Activated CD4-positive, alpha-beta T cell treated with anti-CD3 and anti-CD28 coated beads for 36 hours (primary cell): Measurements from ENCODE around the gene COL4A2. TPM values are rescaled to one million over a fixed set of nuclear protein-coding genes. Genes with fewer than 3 reads are reported as not detected.

Experiments
- ATAC-seq: fragments of 200-7000 bp; cut with Tn5 transposase; one replicate; pipeline ENCODE4 v1.10.0; 2021; ENCODE audit warnings: mild to moderate bottlenecking, moderate library complexity
- CTCF ChIA-PET: fragments of 350-600 bp; sonication (Branson Sonifier 250); formaldehyde crosslinking; loops from one replicate; lab custom pipeline; 2021; ENCODE audit warnings: antibody characterized with exemption; lab: Charles Lee
- POLR2A ChIA-PET: fragments of 350-600 bp; sonication (Branson Sonifier 250); formaldehyde crosslinking; loops from one replicate; lab custom pipeline; 2021; ENCODE audit warnings: antibody characterized with exemption, inconsistent platforms; lab: Charles Lee
- DNase-seq: peaks from one replicate; pipeline ENCODE4 v3.0.0-alpha.2; 2020
- H3K27ac Mint-ChIP-seq: one replicate; pipeline ENCODE4 v1.8.0; 2021; ENCODE audit warnings: mixed read lengths
- H3K27me3 Mint-ChIP-seq: one replicate; pipeline ENCODE4 v1.8.0; 2021; ENCODE audit warnings: mixed read lengths
- H3K36me3 Mint-ChIP-seq: one replicate; pipeline ENCODE4 v1.8.0; 2021; ENCODE audit warnings: low read depth, mixed read lengths
- H3K4me1 Mint-ChIP-seq: one replicate; pipeline ENCODE4 v1.8.0; 2021; ENCODE audit warnings: mixed read lengths
- H3K4me3 Mint-ChIP-seq: one replicate; pipeline ENCODE4 v1.8.0; 2021; ENCODE audit warnings: mild to moderate bottlenecking, moderate library complexity, mixed read lengths
- H3K9me3 Mint-ChIP-seq: one replicate; pipeline ENCODE4 v1.8.0; 2021; ENCODE audit warnings: low read depth, mixed read lengths
- intact Hi-C, 2 experiments: fragments of 100-400 bp; cut with DNase I in 1 of 2; cut with micrococcal nuclease in 1 of 2; formaldehyde crosslinking; loops; one replicate each; pipeline versions ENCODE4 v1.14.2 to v1.15.1; 2022 to 2024; cut with DNase I, micrococcal nuclease
- total RNA-seq, 2 experiments: library from RNA; stranded (reverse); gene quantifications; one replicate each; pipeline ENCODE4 v1.2.3, GENCODE V29; 2021

The COL4A2 gene
- total RNA-seq, 2 experiments from 2014 or later = not detected

GRCh38 chr13:110421061-110421460, 114.0 kb downstream of the COL4A2 start:
- H3K27me3 Mint-ChIP-seq = peaks cover 83% of the 10 kb centered on the region
- H3K27ac Mint-ChIP-seq = no peak overlapping the region
- H3K4me1 Mint-ChIP-seq = peaks cover 21% of the 10 kb centered on the region
- H3K4me3 Mint-ChIP-seq = no peak overlapping the region
- DNase-seq (no peak), ATAC-seq (no peak)
- POLR2A ChIA-PET = no interaction called here
- intact Hi-C loops = loop anchor here (2.0 to 5.0 kb wide), 3 partner anchors 100 to 284 kb away; partner anchors contain the start of genes COL4A1 (in 1 of the 2) and COL4A2 (in 1 of the 2)
- H3K36me3 Mint-ChIP-seq = no peaks in the 10 kb centered on the region
- CTCF ChIA-PET = no interaction called here
- no peaks in the 10 kb centered on the region for H3K9me3 Mint-ChIP-seq

- Mint-ChIP-seq H3K36me3 (no peaks in the 10 kb centered on the region), H3K4me3 (no peak overlapping the region), H3K9me3 (no peaks in the 10 kb centered on the region), H3K27ac (no peak overlapping the region), H3K4me1 (peaks cover 21% of the 10 kb centered on the region), H3K27me3 (peaks cover 84% of the 10 kb centered on the region)
- DNase-seq = peak; percentile 31
- ATAC-seq = peak; percentile 79
- POLR2A ChIA-PET = no interaction called here
- intact Hi-C loops = loop anchor here (2.0 to 5.0 kb wide), 3 partner anchors 101 to 285 kb away; partner anchors contain the start of genes COL4A1 (in 1 of the 2) and COL4A2 (in 1 of the 2)
- CTCF ChIA-PET = interaction anchor here (0.8 kb wide), 1 partner anchor 650 kb away, joined by 4 read pairs; no protein-coding TSS in a partner anchor
These were observed 114.8 kb downstream of the COL4A2 start for GRCh38 chr13:110421696-110422385.

GRCh38 chr13:110422913-110423688, 116.0 kb downstream of the COL4A2 start:
- no peaks in the 10 kb centered on the region for H3K9me3 Mint-ChIP-seq
- POLR2A ChIA-PET = no interaction called here
- H3K36me3 Mint-ChIP-seq = no peaks in the 10 kb centered on the region
- DNase-seq (no peak), ATAC-seq (no peak)
- intact Hi-C loops = loop anchor here in 1 of 2 experiments (5.0 kb wide), 2 partner anchors 116 to 286 kb away; partner anchors contain the start of genes COL4A1 and COL4A2
- H3K4me3 Mint-ChIP-seq = no peak overlapping the region
- peaks cover 21% of the 10 kb centered on the region for H3K4me1 Mint-ChIP-seq
- H3K27ac Mint-ChIP-seq = no peak overlapping the region
- CTCF ChIA-PET = no interaction called here
- H3K27me3 Mint-ChIP-seq = peaks cover 76% of the 10 kb centered on the region

DNA sequence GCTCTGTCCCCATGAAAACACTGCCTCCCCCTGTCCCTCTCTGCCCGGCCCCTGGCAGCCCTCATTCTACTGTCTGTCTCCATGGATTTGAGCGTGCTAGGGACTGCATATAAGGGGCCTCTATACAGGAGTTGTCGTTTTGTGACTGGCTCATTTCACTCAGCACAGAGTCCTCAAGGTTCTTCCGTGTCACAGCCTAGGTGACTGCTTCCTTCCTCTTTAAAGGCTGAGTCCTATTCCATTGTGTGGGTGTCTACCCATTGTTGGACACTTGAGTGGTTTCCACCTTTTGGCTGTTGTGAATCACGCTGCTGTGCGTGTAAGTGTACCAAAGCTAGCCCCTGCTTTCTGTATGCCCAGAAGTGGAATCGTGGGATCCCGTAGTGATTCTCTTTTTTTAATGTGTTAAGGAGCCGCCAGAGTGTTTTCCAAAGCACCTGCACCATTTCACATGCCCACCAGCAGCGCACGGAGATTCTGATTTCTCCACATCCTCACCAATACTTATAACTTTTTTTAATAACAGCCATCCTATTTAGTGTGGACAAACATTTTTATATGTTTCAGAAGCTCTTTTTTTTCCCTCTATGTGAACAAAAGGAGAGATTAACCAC, 116.7 kb downstream of the COL4A2 start:
- DNase-seq = no peak
- ChIA-PET POLR2A (no interaction called here), CTCF (no interaction called here)
- Mint-ChIP-seq H3K36me3 (no peaks in the 10 kb centered on the region), H3K27me3 (peaks cover 76% of the 10 kb centered on the region), H3K4me1 (peaks cover 21% of the 10 kb centered on the region), H3K27ac (no peak overlapping the region), H3K4me3 (no peak overlapping the region), H3K9me3 (no peaks in the 10 kb centered on the region)
- intact Hi-C loops = loop anchor here in 1 of 2 experiments (5.0 kb wide), 2 partner anchors 116 to 286 kb away; partner anchors contain the start of genes COL4A1 and COL4A2
- ATAC-seq = no peak

DNA sequence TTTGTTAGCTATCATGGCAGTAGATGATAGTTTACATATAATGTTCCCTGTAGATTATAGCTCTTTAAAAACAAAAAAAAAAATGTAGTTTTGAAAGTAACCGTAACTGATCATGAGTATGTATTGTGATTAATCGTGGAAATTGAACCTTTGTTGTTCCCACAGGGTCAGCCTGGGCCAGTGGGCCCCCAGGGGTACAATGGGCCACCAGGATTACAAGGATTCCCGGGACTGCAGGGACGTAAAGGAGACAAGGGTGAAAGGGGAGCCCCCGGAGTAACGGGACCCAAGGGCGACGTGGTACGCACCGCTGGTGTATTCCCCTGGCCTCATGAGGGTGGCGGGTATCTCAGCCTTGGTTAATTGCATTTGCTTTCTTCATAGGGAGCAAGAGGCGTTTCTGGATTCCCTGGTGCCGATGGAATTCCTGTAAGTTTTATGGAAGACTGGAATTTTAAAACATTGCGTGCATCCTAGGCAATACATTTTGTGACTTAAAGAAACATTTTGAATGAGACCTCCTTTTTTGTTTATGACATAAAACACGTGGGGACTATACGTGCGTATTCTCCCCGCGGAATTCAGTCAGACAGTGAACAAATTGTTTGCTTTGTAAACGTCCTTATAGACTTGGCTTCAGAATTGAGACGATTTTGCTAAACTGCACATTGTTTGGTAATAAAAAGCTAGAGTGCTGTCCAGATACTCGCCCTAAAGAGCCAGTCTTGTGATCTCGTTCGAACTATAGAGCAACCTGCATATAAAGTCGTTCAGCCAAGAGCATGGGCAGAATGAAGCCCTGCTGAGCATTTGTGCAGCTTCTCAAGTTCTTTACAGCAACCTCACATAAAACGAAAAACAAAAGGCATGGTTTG, 117.7 kb downstream of the COL4A2 start:
- ATAC-seq (no peak), DNase-seq (no peak)
- intact Hi-C loops = loop anchor here in 1 of 2 experiments (5.0 kb wide), 2 partner anchors 118 to 288 kb away; partner anchors contain the start of genes COL4A1 and COL4A2
- no peaks in the 10 kb centered on the region for H3K36me3 Mint-ChIP-seq
- ChIA-PET CTCF (no interaction called here), POLR2A (no interaction called here)
- H3K4me3 Mint-ChIP-seq = no peak overlapping the region
- peaks cover 69% of the 10 kb centered on the region for H3K27me3 Mint-ChIP-seq
- H3K9me3 Mint-ChIP-seq = no peaks in the 10 kb centered on the region
- no peak overlapping the region for H3K27ac Mint-ChIP-seq
- peaks cover 21% of the 10 kb centered on the region for H3K4me1 Mint-ChIP-seq

- no peaks in the 10 kb centered on the region for H3K9me3 Mint-ChIP-seq
- H3K27me3 Mint-ChIP-seq = peaks cover 64% of the 10 kb centered on the region
- no peak overlapping the region for H3K4me3 Mint-ChIP-seq
- ATAC-seq (no peak), DNase-seq (no peak)
- CTCF ChIA-PET = no interaction called here
- peaks cover 21% of the 10 kb centered on the region for H3K4me1 Mint-ChIP-seq
- no peaks in the 10 kb centered on the region for H3K36me3 Mint-ChIP-seq
- intact Hi-C loops = no loop called here
- POLR2A ChIA-PET = no interaction called here
- no peak overlapping the region for H3K27ac Mint-ChIP-seq
These were observed 118.3 kb downstream of the COL4A2 start for GRCh38 chr13:110425444-110425780.

DNA sequence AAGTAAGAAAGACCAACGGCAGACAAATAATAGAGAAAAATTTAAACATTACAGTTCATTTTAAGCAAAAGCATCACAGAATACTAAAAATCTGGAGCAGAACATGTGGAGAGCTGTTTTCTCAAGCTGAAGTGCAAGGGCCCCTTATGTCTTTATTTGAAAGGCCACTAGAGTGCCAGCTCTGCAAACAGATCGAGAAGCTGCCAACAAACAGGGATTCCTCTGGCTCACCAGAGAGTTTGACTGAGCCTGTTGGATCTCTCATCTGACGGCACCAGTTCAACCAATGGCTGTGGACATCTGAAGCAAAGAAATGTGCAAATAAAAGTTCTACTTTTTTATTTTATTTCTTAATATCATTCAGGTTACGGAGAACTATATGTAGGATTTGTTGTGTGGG, 119.7 kb downstream of the COL4A2 start:
- intact Hi-C loops = no loop called here

DNA sequence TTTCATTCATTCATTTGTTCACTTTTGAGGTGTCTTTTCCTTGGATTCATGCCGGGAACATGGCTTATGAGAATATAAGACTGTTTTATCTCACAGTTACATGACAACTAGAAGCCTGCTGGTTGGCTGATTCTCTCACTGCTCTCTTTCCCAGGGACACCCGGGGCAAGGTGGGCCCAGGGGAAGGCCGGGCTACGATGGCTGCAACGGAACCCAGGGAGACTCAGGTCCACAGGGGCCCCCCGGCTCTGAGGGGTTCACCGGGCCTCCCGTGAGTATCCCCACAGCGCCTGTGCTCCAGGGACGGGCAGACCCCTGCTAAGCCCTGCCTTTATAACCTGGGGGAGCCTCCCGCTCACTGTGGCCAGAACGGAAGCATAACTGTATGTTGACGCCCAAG, 121.2 kb downstream of the COL4A2 start:
- intact Hi-C loops = no loop called here
- CTCF ChIA-PET = interaction anchor here (1.0 kb wide), 1 partner anchor 16 kb away, joined by 3 read pairs; no protein-coding TSS in a partner anchor
- no peaks in the 10 kb centered on the region for H3K36me3 Mint-ChIP-seq
- no peak overlapping the region for H3K27ac Mint-ChIP-seq
- DNase-seq = no peak
- H3K4me1 Mint-ChIP-seq = no peaks in the 10 kb centered on the region
- POLR2A ChIA-PET = no interaction called here
- H3K9me3 Mint-ChIP-seq = no peaks in the 10 kb centered on the region
- ATAC-seq = no peak
- no peak overlapping the region for H3K4me3 Mint-ChIP-seq
- peaks cover 61% of the 10 kb centered on the region for H3K27me3 Mint-ChIP-seq

More for the DNA sequence above, 119.7 kb downstream of the COL4A2 start:
- Mint-ChIP-seq H3K27me3 (peaks cover 64% of the 10 kb centered on the region), H3K4me3 (no peak overlapping the region), H3K27ac (no peak overlapping the region), H3K4me1 (peaks cover 12% of the 10 kb centered on the region), H3K36me3 (no peaks in the 10 kb centered on the region), H3K9me3 (no peaks in the 10 kb centered on the region)
- ChIA-PET CTCF (interaction anchor here (0.8 kb wide), 1 partner anchor 142 kb away, joined by 3 read pairs; no protein-coding TSS in a partner anchor), POLR2A (no interaction called here)
- DNase-seq (no peak), ATAC-seq (no peak)

DNA sequence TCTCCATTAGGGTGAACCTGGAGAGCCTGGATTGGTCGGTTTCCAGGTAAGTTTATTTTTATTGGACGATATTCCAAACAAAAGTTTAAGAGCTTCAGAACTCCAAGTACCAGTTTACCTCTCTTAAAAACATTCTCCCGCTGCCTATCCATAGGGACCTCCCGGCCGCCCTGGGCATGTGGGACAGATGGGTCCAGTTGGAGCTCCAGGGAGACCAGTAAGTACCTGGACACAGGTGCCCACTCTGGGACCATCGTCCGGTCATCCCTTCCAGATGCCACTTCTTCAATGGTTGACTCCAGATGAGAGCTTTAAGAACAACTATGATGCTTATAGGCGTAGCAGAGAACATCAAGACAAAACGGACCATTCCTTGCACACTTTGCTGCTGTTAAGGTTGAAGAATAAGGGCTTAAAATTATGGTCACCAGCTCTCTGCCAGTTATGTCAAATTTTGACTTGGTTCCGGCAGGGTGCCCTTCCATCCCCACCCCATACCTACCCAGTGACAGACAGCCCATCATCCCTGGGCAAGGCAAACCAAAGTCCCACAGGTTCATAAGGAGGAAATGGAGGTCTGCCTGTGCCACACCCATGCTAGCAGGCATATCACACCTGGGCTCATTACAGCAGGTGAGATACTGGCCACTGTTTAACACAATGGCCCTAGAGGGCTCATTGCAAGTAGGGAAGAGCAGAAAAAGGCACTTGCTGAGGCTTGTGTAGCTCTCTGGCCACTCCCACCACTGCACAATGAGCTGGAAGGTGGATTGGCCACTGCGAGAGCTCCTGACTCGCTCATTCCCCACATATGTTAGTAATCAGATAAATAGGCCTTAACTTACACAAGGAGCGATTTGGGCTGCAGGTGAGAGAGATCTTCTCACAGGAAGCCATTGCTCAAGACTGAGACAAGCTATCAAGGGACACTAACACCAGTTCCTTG, 123.6 kb downstream of the COL4A2 start:
- intact Hi-C loops = no loop called here
- ChIA-PET CTCF (interaction anchor here (0.6 to 1.5 kb wide), 3 partner anchors 19 to 186 kb away, joined by 3 read pairs; no protein-coding TSS in a partner anchor), POLR2A (no interaction called here)
- no peak overlapping the region for H3K27ac Mint-ChIP-seq
- H3K27me3 Mint-ChIP-seq = peaks cover 55% of the 10 kb centered on the region
- ATAC-seq (no peak), DNase-seq (no peak)
- H3K4me3 Mint-ChIP-seq = no peak overlapping the region
- H3K36me3 Mint-ChIP-seq = no peaks in the 10 kb centered on the region
- no peaks in the 10 kb centered on the region for H3K4me1 Mint-ChIP-seq
- H3K9me3 Mint-ChIP-seq = no peaks in the 10 kb centered on the region
